Upper lobe of left lung (tissue), 6 donors: ENCODE results near the gene GPATCH2. TPM values are rescaled to one million over a fixed set of nuclear protein-coding genes. Genes with fewer than 3 reads are reported as not detected.
A peak's percentile ranks its signal among the peaks of the same experiment; 100 is the strongest.
"Not testable (repeated sequence)": the region's sequence is repeated elsewhere in the genome, so short reads cannot be mapped to it uniquely, and the experiment has no call there.

Experiments
- ATAC-seq, 2 donors: fragments of 200-7000 bp; cut with Tn5 transposase; one replicate each; pipeline ENCODE4 v1.9.1; 2022; ENCODE audit warnings: mild to moderate bottlenecking in 2 of 2, moderate library complexity in 2 of 2; ENCODE audit not compliant: low FRiP score in 2 of 2
- DNase-seq, 2 donors: peaks; one replicate each; pipeline ENCODE4 v3.0.0-alpha.2; 2019 to 2020
- H3K27ac ChIP-seq, 4 donors: fragments of 200-600 bp; sonication (generic); one replicate each; pipeline ENCODE4 v1.5.1; 2016 to 2019
- H3K27me3 ChIP-seq, 4 donors: fragments of 200-600 bp; sonication (generic); one replicate each; pipeline ENCODE4 v1.5.1; 2017 to 2019
- H3K36me3 ChIP-seq, 4 donors: fragments of 200-600 bp; sonication (generic); one replicate each; pipeline ENCODE4 v1.5.1; 2016 to 2019
- H3K4me1 ChIP-seq, 4 donors: fragments of 200-600 bp; sonication (generic); one replicate each; pipeline ENCODE4 v1.5.1; 2018 to 2019
- H3K4me3 ChIP-seq, 4 donors: fragments of 200-600 bp; sonication (generic); one replicate each; pipeline ENCODE4 v1.5.1; 2017 to 2019; ENCODE audit warnings: mild to moderate bottlenecking in 2 of 4, moderate library complexity in 1 of 4
- H3K9me3 ChIP-seq, 4 donors: fragments of 200-600 bp; sonication (generic); one replicate each; pipeline ENCODE4 v1.5.1; 2018 to 2019
- CTCF ChIP-seq, 6 experiments: fragments of 450-650 bp in 4 of 6; fragments of 200-600 bp in 2 of 6; sonication (generic) in 2 of 6; IDR thresholded peaks; one replicate each; pipeline ENCODE4 v1.5.1; 2016 to 2019; ENCODE audit warnings: antibody characterized with exemption in 6 of 6
- EP300 ChIP-seq, 4 donors: sonication (generic); formaldehyde crosslinking; IDR thresholded peaks; one replicate each; pipeline ENCODE4 v1.5.1; 2017; ENCODE audit warnings: antibody characterized with exemption in 4 of 4, control low read depth in 2 of 4
- POLR2A ChIP-seq, 4 donors: fragments of 450-650 bp; IDR thresholded peaks; one replicate each; pipeline ENCODE4 v1.5.1; 2016 to 2017; ENCODE audit warnings: antibody characterized with exemption in 4 of 4, mild to moderate bottlenecking in 2 of 4
- POLR2AphosphoS5 ChIP-seq, 2 donors: sonication (generic); formaldehyde crosslinking; IDR thresholded peaks; one replicate each; pipeline ENCODE4 v1.5.1; 2017; ENCODE audit warnings: antibody characterized with exemption in 2 of 2
- WGBS, 2 donors: methylation state at CpG; one replicate each; pipeline ENCODE4 v1.1.5; 2017 to 2018; 5-methylcytosine and 5-hydroxymethylcytosine counted together
- total RNA-seq, 6 donors: library from RNA; depleted of rRNA in 4 of 6; stranded (reverse); fragments of >200 nt in 4 of 6; gene quantifications; one replicate each; pipeline versions ENCODE4 v1.1.0 to v1.2.1, GENCODE V29; 2016 to 2021
- donor health status: DM: no; HTN: no; CAD: no; lungs with moderate emphysema.
- donor health status: DM: no; HTN: yes; CAD: no; lungs with severe emphysema.

The GPATCH2 gene
- total RNA-seq, 6 donors from 2014 or later = 9.1 to 22.4 (median 15.1) TPM

DNA sequence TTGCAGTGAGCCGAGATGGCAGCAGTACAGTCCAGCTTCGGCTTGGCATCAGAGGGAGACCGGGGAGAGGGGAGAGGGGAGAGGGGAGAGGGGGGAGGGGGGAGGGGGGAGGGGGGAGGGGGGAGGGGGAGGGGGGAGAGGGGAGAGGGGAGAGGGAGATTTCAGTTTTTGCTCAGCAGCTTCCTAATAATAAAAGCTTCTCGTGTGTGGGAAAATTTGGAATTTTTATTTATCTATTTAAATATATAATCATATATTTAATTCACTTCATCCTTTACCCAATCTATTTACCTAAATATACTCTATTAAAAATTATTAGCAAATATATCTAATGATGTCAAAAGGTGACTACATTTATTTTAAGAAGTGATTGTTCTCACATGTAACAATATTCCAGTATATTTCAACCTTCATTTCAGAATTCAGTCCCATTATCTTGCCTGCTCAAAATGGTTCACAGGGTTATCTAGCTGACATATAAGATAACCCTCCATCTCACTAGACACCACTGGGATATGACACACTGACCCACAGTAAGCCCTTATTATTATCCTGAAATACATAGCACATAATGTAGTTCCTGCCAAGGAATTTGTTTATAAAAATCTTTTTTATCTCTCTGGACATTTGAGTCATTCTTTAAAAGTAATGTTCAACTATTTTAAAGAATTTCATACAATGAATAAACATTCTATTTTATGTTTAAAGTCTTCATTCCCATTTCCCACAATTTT lies 105.9 kb downstream of the GPATCH2 start:
- H3K27ac ChIP-seq = no peak overlapping the region
- ATAC-seq = no peak

DNA sequence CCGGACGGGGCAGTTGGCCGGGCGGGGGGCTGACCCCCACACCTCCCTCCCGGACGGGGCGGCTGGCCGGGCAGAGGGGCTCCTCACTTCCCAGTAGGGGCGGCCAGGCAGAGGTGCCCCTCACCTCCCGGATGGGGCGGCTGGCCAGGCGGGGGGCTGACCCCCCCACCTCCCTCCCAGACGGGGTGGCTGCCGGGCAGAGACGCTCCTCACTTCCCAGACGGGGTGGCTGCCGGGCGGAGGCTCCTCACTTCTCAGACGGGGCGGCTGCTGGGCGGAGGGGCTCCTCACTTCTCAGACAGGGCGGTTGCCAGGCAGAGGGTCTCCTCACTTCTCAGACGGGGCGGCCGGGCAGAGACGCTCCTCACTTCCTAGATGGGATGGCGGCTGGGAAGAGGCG lies 107.0 kb downstream of the GPATCH2 start:
- H3K9me3 ChIP-seq, ATAC-seq, H3K4me3 ChIP-seq, H3K36me3 ChIP-seq, H3K27me3 ChIP-seq, H3K4me1 ChIP-seq, H3K27ac ChIP-seq: not testable (repeated sequence)
- DNase-seq = peak in 1 of 2 donors; percentile 46
- WGBS, 2 donors = 93 to 100% methylated on average over 1 to 5 of the region's 28 CpGs

More for the DNA sequence above, 105.9 kb downstream of the GPATCH2 start:
- no peak for DNase-seq
- no peaks in the 10 kb centered on the region for H3K9me3 ChIP-seq
- no peaks in the 10 kb centered on the region for H3K27me3 ChIP-seq
- H3K4me1 ChIP-seq = peaks cover 0 to 4% (median 2%) of the 10 kb centered on the region in 4 donors
- WGBS, 2 donors = 80 to 94% methylated on average over 1 to 4 of the region's 4 CpGs
- H3K4me3 ChIP-seq = no peak overlapping the region
- TF ChIP-seq EP300 (IDR thresholded peaks at IDR 0.05) (no peak), POLR2A (IDR thresholded peaks at IDR 0.05) (no peak), POLR2AphosphoS5 (IDR thresholded peaks at IDR 0.05) (no peak), CTCF (IDR thresholded peaks at IDR 0.05) (no peak)
- H3K36me3 ChIP-seq = no peaks in the 10 kb centered on the region

GRCh38 chr1:217522277-217522676 lies 108.6 kb downstream of the GPATCH2 start:
- H3K9me3 ChIP-seq = no peaks in the 10 kb centered on the region
- no peaks in the 10 kb centered on the region for H3K27me3 ChIP-seq
- DNase-seq (no peak), ATAC-seq (no peak)
- H3K4me1 ChIP-seq = peaks cover 0 to 4% (median 2%) of the 10 kb centered on the region in 4 donors
- H3K4me3 ChIP-seq = no peak overlapping the region
- WGBS, 2 donors = 86 to 97% methylated on average over 3 of the region's 3 CpGs
- H3K27ac ChIP-seq = no peak overlapping the region
- TF ChIP-seq POLR2AphosphoS5 (IDR thresholded peaks at IDR 0.05) (no peak), POLR2A (IDR thresholded peaks at IDR 0.05) (no peak), CTCF (IDR thresholded peaks at IDR 0.05) (no peak), EP300 (IDR thresholded peaks at IDR 0.05) (no peak)
- no peaks in the 10 kb centered on the region for H3K36me3 ChIP-seq

DNA sequence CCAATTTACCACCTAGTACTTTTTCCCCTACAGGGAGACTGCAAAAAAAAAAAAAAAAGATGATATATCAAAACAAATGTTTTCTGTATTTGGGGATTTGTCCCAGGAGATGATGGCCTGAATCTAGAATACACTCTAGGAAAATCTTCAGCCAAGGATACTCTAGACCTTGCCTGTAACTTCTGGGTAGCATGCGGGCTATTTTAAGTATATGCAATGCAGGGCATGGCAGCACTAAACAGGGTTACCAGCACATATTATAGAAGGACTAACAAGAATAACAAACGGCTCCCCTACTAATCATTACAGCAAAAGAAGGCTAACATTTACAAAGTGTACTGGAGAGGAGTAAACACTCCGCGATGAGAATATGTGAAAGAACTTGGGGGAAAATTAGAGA lies 109.6 kb downstream of the GPATCH2 start:
- ATAC-seq (no peak), DNase-seq (no peak)
- Histone ChIP-seq H3K27me3 (no peaks in the 10 kb centered on the region), H3K9me3 (no peaks in the 10 kb centered on the region), H3K36me3 (no peaks in the 10 kb centered on the region), H3K27ac (no peak overlapping the region), H3K4me3 (no peak overlapping the region), H3K4me1 (peaks cover 0 to 4% (median 2%) of the 10 kb centered on the region in 4 donors)
- WGBS, 2 donors = 56 to 88% methylated on average over 4 of the region's 4 CpGs
- no peak for TF ChIP-seq POLR2AphosphoS5 (IDR thresholded peaks at IDR 0.05)
- TF ChIP-seq CTCF (IDR thresholded peaks at IDR 0.05) = no peak
- TF ChIP-seq EP300 (IDR thresholded peaks at IDR 0.05) = no peak
- TF ChIP-seq POLR2A (IDR thresholded peaks at IDR 0.05) = no peak

DNA sequence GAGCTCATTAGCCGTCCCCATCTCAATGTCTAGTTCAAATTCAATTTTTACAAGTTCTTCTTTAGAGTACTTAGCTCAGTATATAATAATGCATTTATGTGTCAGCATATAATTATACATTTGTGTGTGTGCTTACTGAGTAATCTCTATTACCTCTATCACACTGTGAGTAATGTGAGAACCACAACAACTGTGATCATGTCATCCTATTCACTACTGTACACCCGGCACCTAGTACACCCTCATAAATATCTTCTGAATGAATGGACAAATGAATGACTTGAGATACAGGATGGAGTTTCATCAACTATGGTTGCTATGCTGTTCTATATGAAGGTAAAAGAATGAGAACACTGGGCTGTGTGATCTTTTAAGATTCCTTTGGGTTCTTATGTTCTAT lies 124.0 kb downstream of the GPATCH2 start:
- no peak for TF ChIP-seq POLR2A (IDR thresholded peaks at IDR 0.05)
- no peak for TF ChIP-seq EP300 (IDR thresholded peaks at IDR 0.05)
- no peak for TF ChIP-seq POLR2AphosphoS5 (IDR thresholded peaks at IDR 0.05)
- no peak for TF ChIP-seq CTCF (IDR thresholded peaks at IDR 0.05)
- 92 to 98% methylated on average over 2 of the region's 2 CpGs for WGBS, 2 donors
- Histone ChIP-seq H3K27me3 (no peaks in the 10 kb centered on the region), H3K4me3 (no peak overlapping the region), H3K27ac (no peak overlapping the region), H3K4me1 (no peaks in the 10 kb centered on the region), H3K9me3 (no peaks in the 10 kb centered on the region), H3K36me3 (peaks cover 0 to 1% (median under 1%) of the 10 kb centered on the region in 4 donors)
- ATAC-seq = no peak
- DNase-seq = no peak
